ENCODE measurements around the gene TMEM63A.

TMEM63A gene

GRCh38 chr1:225896937-225897549 lies 14.9 kb upstream of the TMEM63A start:
- H3K27ac ChIP-seq = peak overlapping the region; percentile 38
- TF ChIP-seq CTCF (IDR thresholded peaks at IDR 0.05) (no peak), ZFX (IDR thresholded peaks at IDR 0.05; ENCODE audit: borderline replicate concordance) (no peak)

- TF ChIP-seq ZFX (IDR thresholded peaks at IDR 0.05; ENCODE audit: borderline replicate concordance) (no peak), CTCF (IDR thresholded peaks at IDR 0.05) (no peak)
Measured at GRCh38 chr1:225896494-225896893, 14.3 kb upstream of the TMEM63A start.

GRCh38 chr1:225892307-225892706 lies 10.1 kb upstream of the TMEM63A start:
- H3K27ac ChIP-seq = no peak overlapping the region
- no peak for TF ChIP-seq ZFX (IDR thresholded peaks at IDR 0.05; ENCODE audit: borderline replicate concordance)
- no peak for TF ChIP-seq CTCF (IDR thresholded peaks at IDR 0.05)

More at GRCh38 chr1:225896494-225896893, 14.3 kb upstream of the TMEM63A start:
- peak overlapping the region; percentile 38 for H3K27ac ChIP-seq

GRCh38 chr1:225891229-225891972 lies 9.2 kb upstream of the TMEM63A start:
- TF ChIP-seq ZFX (IDR thresholded peaks at IDR 0.05; ENCODE audit: borderline replicate concordance) = no peak
- TF ChIP-seq CTCF (IDR thresholded peaks at IDR 0.05) = no peak
- H3K27ac ChIP-seq = peak overlapping the region; percentile 42

GRCh38 chr1:225890346-225891228 lies 8.4 kb upstream of the TMEM63A start:
- TF ChIP-seq CTCF (IDR thresholded peaks at IDR 0.05) = no peak
- peak overlapping the region; percentile 42 for H3K27ac ChIP-seq

- no peak overlapping the region for H3K27ac ChIP-seq
- no peak for TF ChIP-seq ZFX (IDR thresholded peaks at IDR 0.05; ENCODE audit: borderline replicate concordance)
- no peak for TF ChIP-seq CTCF (IDR thresholded peaks at IDR 0.05)
Measured at GRCh38 chr1:225889743-225890142, 7.6 kb upstream of the TMEM63A start.
